ENCODE results near the gene PRR5L. TPM values are rescaled to one million over a fixed set of nuclear protein-coding genes. Genes with fewer than 3 reads are reported as not detected.

The PRR5L gene
- total and polyA plus RNA-seq, 2 experiments from 2014 or later: 3.1 to 8.9 TPM

DNA sequence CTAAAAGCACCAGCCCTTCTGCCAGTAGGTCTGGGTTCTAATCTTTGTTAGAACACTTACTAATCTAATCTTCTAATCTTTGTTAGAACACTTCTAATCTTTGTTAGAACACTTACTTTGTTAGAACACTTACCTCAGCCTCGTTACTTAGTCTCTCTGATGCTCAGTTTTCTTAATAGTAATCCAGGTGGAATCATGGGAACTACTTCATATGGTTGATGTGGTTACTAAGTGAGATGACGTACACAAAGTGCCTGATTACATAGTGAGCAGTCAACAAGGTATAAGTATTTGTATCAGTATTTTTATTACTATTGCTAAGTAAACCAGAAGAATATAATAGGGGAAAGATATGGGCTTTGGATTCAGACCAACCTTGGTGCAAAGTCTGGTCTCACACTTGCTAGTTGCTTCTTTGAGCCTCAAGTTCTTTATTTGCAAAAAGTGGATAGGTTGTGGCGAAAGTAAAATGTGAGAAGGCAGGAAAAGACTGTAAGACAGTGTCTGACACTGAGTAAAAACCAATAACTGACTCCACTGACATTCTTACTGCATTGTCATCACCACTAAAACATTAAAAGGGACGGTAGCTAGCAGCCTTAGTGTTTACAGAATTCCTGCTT, 130.2 kb downstream of the PRR5L start (continued):
- TF ChIP-seq ZNF462 (CRISPR knock-in tag; IDR thresholded peaks at IDR 0.05): no peak

DNA sequence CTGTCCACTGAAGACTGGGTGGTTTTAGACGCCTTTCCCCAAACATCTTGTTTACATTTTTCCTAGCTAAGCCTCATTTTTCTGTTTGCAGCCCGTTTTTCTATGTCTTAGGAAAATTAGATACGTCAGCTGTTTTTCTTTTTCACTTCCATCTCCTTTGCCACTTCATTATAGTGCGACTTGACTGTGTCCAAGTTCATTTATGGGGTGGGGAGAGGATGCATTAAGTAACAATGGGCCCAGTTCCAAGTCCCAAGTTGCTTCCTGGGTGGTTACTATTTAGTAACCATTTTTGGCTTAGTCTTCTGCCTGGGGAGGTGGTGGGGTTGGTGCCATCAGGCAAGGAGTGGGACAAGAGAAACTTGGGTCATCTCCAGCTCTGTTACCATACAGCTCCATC, 131.0 kb downstream of the PRR5L start:
- Histone ChIP-seq H3K27me3 (ENCODE audit: insufficient read depth) (no peaks in the 10 kb centered on the region), H3K4me3 (no peak overlapping the region), H3K4me1 (ENCODE audit: insufficient read depth) (no peaks in the 10 kb centered on the region), H4K20me1 (replicated peaks; ENCODE audit: insufficient read depth) (no peaks in the 10 kb centered on the region), H3K79me2 (replicated peaks; ENCODE audit: insufficient read depth) (no peaks in the 10 kb centered on the region), H3F3A (replicated peaks; ENCODE audit: low read depth) (no peaks in the 10 kb centered on the region), H3K4me2 (no peak overlapping the region), H3K27ac (ENCODE audit: low read depth) (no peak overlapping the region), H2AFZ (no peak overlapping the region), H3K36me3 (ENCODE audit: insufficient read depth) (no peaks in the 10 kb centered on the region), H3K9me2 (ENCODE audit: insufficient read depth) (no peaks in the 10 kb centered on the region)
- no peak for ATAC-seq
- H3K9me3 Mint-ChIP-seq: no peaks in the 10 kb centered on the region
- no peak for DNase-seq (ENCODE audit: low spot score)
- no peak overlapping the region for H3K4me3 Mint-ChIP-seq
- TF ChIP-seq EZH2 (IDR thresholded peaks at IDR 0.05; ENCODE audit: low read depth, unreplicated experiment) (no peak), JUNB (IDR thresholded peaks at IDR 0.05; ENCODE audit: unreplicated experiment) (no peak), CREB1 (CRISPR knock-in tag; IDR thresholded peaks at IDR 0.05; ENCODE audit: low read depth) (no peak), POLR2AphosphoS5 (IDR thresholded peaks at IDR 0.05; ENCODE audit: low read depth) (no peak)
- H3K36me3 Mint-ChIP-seq (ENCODE audit: low read depth): no peaks in the 10 kb centered on the region
- H3K4me1 Mint-ChIP-seq: 0 out of 3 replicates have a peak, but pooled peaks cover under 1% of the 10 kb centered on the region
- H3K27ac Mint-ChIP-seq: no peak overlapping the region
- H3K27me3 Mint-ChIP-seq (ENCODE audit: insufficient read depth, low read depth, poor library complexity): no peaks in the 10 kb centered on the region

Measured in GM23338 (cell line).